Small intestine (tissue), 7 donors: ENCODE measurements around the gene SHOC1. TPM values are rescaled to one million over a fixed set of nuclear protein-coding genes. Genes with fewer than 3 reads are reported as not detected.

Experiments used
- DNase-seq, 2 donors: peaks; one replicate each; pipeline versions ENCODE4 v3.0.0 to v3.0.0-alpha.2; 2013
- FAIRE-seq: peaks from 2 replicates; lab custom pipeline; 2012; peaks lifted over from hg19 to GRCh38; lab: Jason Lieb, UNC
- H3K27ac ChIP-seq, 3 donors: one replicate each; pipeline ENCODE4 v1.5.1; 2013; ENCODE audit warnings: low read length in 2 of 3, mild to moderate bottlenecking in 2 of 3, control low read depth in 1 of 3, inconsistent platforms in 1 of 3, low read depth in 1 of 3, moderate library complexity in 1 of 3
- H3K27me3 ChIP-seq, 3 donors: one replicate each; pipeline ENCODE4 v1.6.1; 2013; ENCODE audit warnings: low read length in 3 of 3, inconsistent platforms in 1 of 3; ENCODE audit not compliant: control insufficient read depth in 3 of 3, insufficient read depth in 3 of 3
- H3K36me3 ChIP-seq, 3 donors: one replicate each; pipeline ENCODE4 v1.6.1; 2013; ENCODE audit warnings: low read length in 3 of 3, inconsistent platforms in 1 of 3, low read depth in 1 of 3, mild to moderate bottlenecking in 1 of 3, moderate library complexity in 1 of 3; ENCODE audit not compliant: control insufficient read depth in 3 of 3, insufficient read depth in 2 of 3
- H3K4me1 ChIP-seq, 3 donors: one replicate each; pipeline ENCODE4 v1.6.1; 2013; ENCODE audit warnings: low read length in 2 of 3, inconsistent platforms in 1 of 3, low read depth in 1 of 3, mild to moderate bottlenecking in 1 of 3, moderate library complexity in 1 of 3; ENCODE audit not compliant: control insufficient read depth in 3 of 3, insufficient read depth in 2 of 3
- H3K4me3 ChIP-seq, 3 donors: one replicate each; pipeline ENCODE4 v1.5.1; 2013; ENCODE audit warnings: low read length in 3 of 3, control low read depth in 1 of 3, inconsistent platforms in 1 of 3, low read depth in 1 of 3, mild to moderate bottlenecking in 1 of 3, moderate library complexity in 1 of 3
- H3K9me3 ChIP-seq, 2 donors: one replicate each; pipeline ENCODE4 v1.6.1; 2013; ENCODE audit warnings: low read depth in 1 of 2, low read length in 1 of 2; ENCODE audit not compliant: control insufficient read depth in 2 of 2, insufficient read depth in 1 of 2
- WGBS, 3 donors: extraction: QIAGEN DNeasy Blood & Tissue Kit; methylation state at CpG; one replicate each; pipeline ENCODE4 v1.1.7; 2013; 5-methylcytosine and 5-hydroxymethylcytosine counted together
- polyA plus RNA-seq, 4 donors: library from polyadenylated mRNA; stranded (reverse) in 3 of 4; unstranded in 1 of 4; fragments of 200-250 nt in 3 of 4; fragments of 120-200 nt in 1 of 4; gene quantifications; one replicate each; pipeline versions ENCODE4 v1.2.1 to v1.2.3, GENCODE V29; 2013
- donor health status: healthy with polysubstance abuse.
- donor health status: control.
- donor health status: control.
- donor health status: Bipolar disorder and iron deficiency.
- donor health status: healthy.

The SHOC1 gene
- polyA plus RNA-seq, 4 donors: 0.04 to 0.12 TPM; not detected in 2

DNA sequence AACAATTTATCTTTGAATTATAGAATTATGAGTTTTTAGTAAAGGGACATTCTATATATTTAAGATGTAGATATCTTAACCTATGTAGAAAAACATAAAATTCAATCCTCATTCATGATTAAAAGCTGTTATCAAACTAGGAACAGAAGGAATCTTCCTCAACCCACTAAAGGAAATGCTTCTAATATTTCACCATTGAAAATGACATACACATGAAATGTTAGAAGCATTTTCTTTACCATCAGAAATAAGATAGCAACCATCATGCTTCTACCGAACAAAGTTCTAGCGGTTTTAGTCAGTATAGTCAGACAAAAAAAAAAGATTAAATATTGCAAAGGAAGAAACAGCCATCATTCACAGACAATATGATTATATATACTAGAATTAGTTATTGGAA, 32.2 kb downstream of the SHOC1 start:
- H3K27ac ChIP-seq: no peak overlapping the region
- peaks cover 0 to 5% of the 10 kb centered on the region in 2 donors for H3K9me3 ChIP-seq
- H3K27me3 ChIP-seq: no peaks in the 10 kb centered on the region
- H3K4me1 ChIP-seq: no peaks in the 10 kb centered on the region
- DNase-seq: no peak
- FAIRE-seq: no peak
- WGBS, 3 donors: 0% methylated on average over 2 of the region's 2 CpGs
- H3K36me3 ChIP-seq: no peaks in the 10 kb centered on the region
- H3K4me3 ChIP-seq: no peak overlapping the region

DNA sequence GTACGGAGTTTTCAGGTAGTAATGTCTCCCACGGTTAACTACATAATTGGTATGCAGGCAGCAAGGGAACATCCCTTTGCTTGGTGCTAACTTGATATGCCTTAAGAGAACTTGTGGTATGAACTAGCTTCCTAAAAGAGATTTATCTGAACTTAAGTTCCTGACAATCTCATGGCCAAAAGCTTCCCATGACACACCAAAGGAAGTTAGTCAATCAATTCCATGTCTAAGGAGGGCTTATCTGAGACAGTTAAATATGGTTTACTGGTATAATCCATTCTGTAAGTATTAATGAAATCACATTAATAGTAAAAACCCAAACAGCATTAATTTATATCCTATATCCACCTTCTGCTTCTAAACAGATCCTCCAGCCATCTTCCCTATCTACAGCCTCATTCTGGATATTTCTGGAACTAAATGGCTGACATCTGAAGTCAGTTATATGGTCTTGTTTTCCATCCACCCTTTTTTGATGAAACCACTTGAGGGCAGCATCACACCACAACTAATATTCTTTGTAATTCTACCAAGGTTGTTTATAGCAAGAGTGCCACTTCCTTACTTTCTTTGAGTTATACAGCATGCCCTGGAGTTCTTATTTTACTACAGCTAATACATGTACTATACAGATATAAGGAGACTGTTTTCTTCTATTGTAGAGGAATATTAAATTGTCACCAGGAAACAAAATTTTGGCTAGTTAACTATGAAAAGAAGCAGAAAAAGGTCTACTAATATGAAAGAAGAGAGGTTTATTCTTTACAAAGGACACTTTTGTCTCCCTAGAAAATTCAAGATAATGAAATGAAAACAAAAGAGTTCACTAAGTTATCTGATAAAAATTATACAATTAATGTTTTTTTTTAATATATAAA, 34.7 kb downstream of the SHOC1 start:
- no peaks in the 10 kb centered on the region for H3K4me1 ChIP-seq
- no peak for FAIRE-seq
- no peak overlapping the region for H3K4me3 ChIP-seq
- peak; percentile 82 to 87 for DNase-seq
- no peaks in the 10 kb centered on the region for H3K36me3 ChIP-seq
- no peaks in the 10 kb centered on the region for H3K27me3 ChIP-seq
- H3K27ac ChIP-seq: no peak overlapping the region
- 84 to 97% (median 88%) methylated on average over 2 of the region's 2 CpGs for WGBS, 3 donors
- no peaks in the 10 kb centered on the region for H3K9me3 ChIP-seq

DNA sequence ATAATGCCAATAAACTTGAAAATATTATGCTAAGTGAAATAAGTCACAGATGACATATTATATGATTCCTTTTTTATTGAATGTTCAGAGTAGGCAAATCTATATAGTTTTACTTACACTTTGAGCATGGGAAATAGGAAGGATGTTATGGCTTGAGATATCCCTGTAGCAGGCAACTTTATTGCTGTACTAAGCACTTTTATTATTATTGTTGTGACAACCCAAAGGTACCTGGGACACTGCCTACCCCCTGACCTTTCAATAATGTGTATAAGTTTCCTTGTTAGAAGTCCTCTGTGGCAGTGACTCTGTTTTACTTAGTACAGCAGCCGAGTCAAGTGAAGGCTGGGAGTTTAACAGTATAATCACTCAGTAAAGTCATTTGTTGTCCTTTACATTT, 39.9 kb downstream of the SHOC1 start:
- no peak for FAIRE-seq
- WGBS, 3 donors: 80 to 94% (median 83%) methylated on average over 1 of the region's 1 CpG
- H3K36me3 ChIP-seq: no peaks in the 10 kb centered on the region
- H3K4me1 ChIP-seq: no peaks in the 10 kb centered on the region
- H3K9me3 ChIP-seq: peaks cover 0 to 3% of the 10 kb centered on the region in 2 donors
- H3K27me3 ChIP-seq: no peaks in the 10 kb centered on the region
- H3K27ac ChIP-seq: no peak overlapping the region
- H3K4me3 ChIP-seq: no peak overlapping the region
- peak in 1 of 2 donors; percentile 1 for DNase-seq

DNA sequence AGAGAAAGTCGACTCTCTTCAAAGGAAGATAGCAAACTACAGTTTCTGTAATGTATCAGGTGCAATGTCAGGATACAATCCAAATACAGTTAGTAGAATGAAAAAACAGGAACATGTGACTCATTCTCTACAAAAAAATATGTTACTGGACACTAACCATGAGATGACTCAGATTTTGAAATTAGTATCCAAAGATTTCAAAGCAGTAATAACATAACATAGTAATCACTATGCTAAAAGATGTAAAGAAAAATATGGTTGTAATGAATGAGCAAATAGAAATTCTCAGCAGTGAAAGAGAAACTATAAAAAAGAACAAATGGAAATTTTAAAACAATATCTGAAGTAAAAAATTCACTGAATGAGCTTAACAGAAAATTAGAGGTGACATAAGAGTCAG, 42.3 kb downstream of the SHOC1 start:
- Histone ChIP-seq H3K9me3 (peaks cover 0 to 3% of the 10 kb centered on the region in 2 donors), H3K27ac (no peak overlapping the region), H3K4me3 (no peak overlapping the region), H3K4me1 (no peaks in the 10 kb centered on the region), H3K27me3 (no peaks in the 10 kb centered on the region), H3K36me3 (no peaks in the 10 kb centered on the region)
- WGBS, 3 donors: 81 to 94% (median 90%) methylated on average over 1 of the region's 1 CpG
- FAIRE-seq (no peak), DNase-seq (no peak)

Other genes with a start within 250 kb of the SHOC1 start
- 1,000 to 10,000 TPM in 1 of 4 donors, 100 to 1,000 TPM in 3; 104 to 1,002 (median 280) TPM for gene PTGR1, start 195.3 kb downstream of the SHOC1 start, polyA plus RNA-seq
- gene DNAJC25, start 163.6 kb downstream of the SHOC1 start, polyA plus RNA-seq: 10 to 100 TPM in 1 of 4 donors, 1 to 10 TPM in 3; 2.7 to 14.3 (median 7.2) TPM
- gene GNG10, start 133.3 kb downstream of the SHOC1 start, polyA plus RNA-seq: 10 to 100 TPM; 28.1 to 50.8 (median 40.7) TPM
- gene UGCG, start 101.9 kb upstream of the SHOC1 start, polyA plus RNA-seq: 10 to 100 TPM; 11.6 to 68.3 (median 20.4) TPM